Smooth muscle cell (in vitro differentiated cells): ENCODE data around the gene FAM120B. TPM values are rescaled to one million over a fixed set of nuclear protein-coding genes. Genes with fewer than 3 reads are reported as not detected.

Experiments used
- DNase-seq: peaks from one replicate; lab custom pipeline; 2025; ENCODE audit not compliant: unreplicated experiment; lab: John Stamatoyannopoulos, UW
- H2AFZ ChIP-seq: fragments of 200-600 bp; sonication (generic); 2 replicates; pipeline ENCODE4 v1.6.0; 2016; ENCODE audit warnings: antibody characterized with exemption, low read depth, mild to moderate bottlenecking
- H3F3A ChIP-seq: fragments of 200-600 bp; sonication (generic); 2 replicates; pipeline ENCODE4 v1.6.0; 2017; ENCODE audit warnings: antibody characterized with exemption, low read depth
- H3K27ac ChIP-seq: fragments of 200-600 bp; sonication (generic); 2 replicates; pipeline ENCODE4 v1.5.1; 2016; ENCODE audit warnings: low read depth, mild to moderate bottlenecking
- H3K27me3 ChIP-seq: fragments of 200-600 bp; sonication (generic); 2 replicates; pipeline ENCODE4 v1.6.1; 2016; ENCODE audit warnings: low read depth, mild to moderate bottlenecking
- H3K36me3 ChIP-seq: fragments of 200-600 bp; sonication (generic); 2 replicates; pipeline ENCODE4 v1.5.1; 2016; ENCODE audit warnings: low read depth
- H3K4me1 ChIP-seq: fragments of 200-600 bp; sonication (generic); 2 replicates; pipeline ENCODE4 v1.5.1; 2016; ENCODE audit warnings: low read depth
- H3K4me2 ChIP-seq: fragments of 200-600 bp; sonication (generic); 2 replicates; pipeline ENCODE4 v1.6.0; 2016; ENCODE audit warnings: mild to moderate bottlenecking
- H3K4me3 ChIP-seq: fragments of 200-600 bp; sonication (generic); 2 replicates; pipeline ENCODE4 v1.5.1; 2016; ENCODE audit warnings: mild to moderate bottlenecking
- H3K79me2 ChIP-seq: fragments of 200-600 bp; sonication (generic); 2 replicates; pipeline ENCODE4 v1.6.0; 2016; ENCODE audit warnings: low read depth, mild to moderate bottlenecking
- H3K9ac ChIP-seq: fragments of 200-600 bp; sonication (generic); 2 replicates; pipeline ENCODE4 v1.6.0; 2016; ENCODE audit warnings: low read depth
- H3K9me3 ChIP-seq: fragments of 200-600 bp; sonication (generic); replicated peaks from 2 replicates; pipeline ENCODE4 v1.5.1; 2016; ENCODE audit warnings: low read depth
- H4K20me1 ChIP-seq: fragments of 200-600 bp; sonication (generic); 2 replicates; pipeline ENCODE4 v1.6.0; 2016; ENCODE audit warnings: low read depth
- WGBS: methylation state at CpG from one replicate; pipeline ENCODE4 v1.1.7; 2016; ENCODE audit warnings: low lambda C conversion rate; 5-methylcytosine and 5-hydroxymethylcytosine counted together
- microRNA-seq: library from miRNA; unstranded; fragments of <30 nt; microRNA quantifications from one replicate; pipeline ENCODE4, GENCODE V29; 2016; ENCODE audit warnings: borderline number of aligned reads
- polyA plus RNA-seq: library from polyadenylated mRNA; unstranded; fragments of >200 nt; fragmentation: Nextera tagmentation; extraction: Ambion mirVana; gene quantifications from 2 replicates; pipeline ENCODE4 v1.2.1, GENCODE V29; 2016
- small RNA-seq: library from RNA; depleted of rRNA; stranded (forward); fragments of <200 nt; gene quantifications from one replicate; pipeline ENCODE3, GENCODE V24; 2014
- total RNA-seq: library from RNA; depleted of rRNA; stranded (reverse); fragments of >200 nt; gene quantifications from 2 replicates; pipeline ENCODE4 v1.2.3, GENCODE V29; 2014
- TF ChIP-seq, protein P1 (sequence below): fragments of 200-600 bp; sonication (generic); IDR thresholded peaks from 2 replicates; pipeline ENCODE4 v1.5.1; 2017; ENCODE audit warnings: borderline replicate concordance, mild to moderate bottlenecking, antibody characterized with exemption; ENCODE audit not compliant: insufficient read depth, poor library complexity, severe bottlenecking

Gene FAM120B
- total and polyA plus RNA-seq, 2 experiments from 2014 or later, result 17.8 to 26.3 TPM

DNA sequence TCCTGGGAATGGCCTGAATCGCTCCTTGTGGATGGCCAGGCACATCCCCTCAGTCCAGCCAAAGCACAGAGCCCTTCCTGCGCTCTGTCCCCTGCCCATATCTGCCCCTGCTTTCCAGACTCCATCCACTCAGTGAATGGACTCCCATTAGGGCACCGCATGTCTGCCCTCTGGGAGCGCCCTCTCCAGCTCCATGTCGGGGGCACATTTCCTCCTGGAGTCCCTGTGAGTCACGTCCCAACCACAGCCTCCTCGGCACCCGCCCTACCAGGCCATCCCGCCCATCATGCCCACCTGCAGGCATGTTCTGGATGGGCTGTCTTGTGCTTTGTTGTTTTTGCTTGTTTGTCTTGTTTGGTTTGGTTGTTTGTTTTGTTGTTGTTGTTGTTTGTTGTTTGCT is 149.8 kb downstream of the FAM120B start:
- H3K4me1 ChIP-seq, result no peaks in the 10 kb centered on the region
- H3K27me3 ChIP-seq, result peaks cover 22% of the 10 kb centered on the region
- H2AFZ ChIP-seq, result no peak overlapping the region
- H4K20me1 ChIP-seq, result no peaks in the 10 kb centered on the region
- no peak for DNase-seq
- H3K36me3 ChIP-seq, result no peaks in the 10 kb centered on the region
- TF ChIP-seq, protein P1, sequence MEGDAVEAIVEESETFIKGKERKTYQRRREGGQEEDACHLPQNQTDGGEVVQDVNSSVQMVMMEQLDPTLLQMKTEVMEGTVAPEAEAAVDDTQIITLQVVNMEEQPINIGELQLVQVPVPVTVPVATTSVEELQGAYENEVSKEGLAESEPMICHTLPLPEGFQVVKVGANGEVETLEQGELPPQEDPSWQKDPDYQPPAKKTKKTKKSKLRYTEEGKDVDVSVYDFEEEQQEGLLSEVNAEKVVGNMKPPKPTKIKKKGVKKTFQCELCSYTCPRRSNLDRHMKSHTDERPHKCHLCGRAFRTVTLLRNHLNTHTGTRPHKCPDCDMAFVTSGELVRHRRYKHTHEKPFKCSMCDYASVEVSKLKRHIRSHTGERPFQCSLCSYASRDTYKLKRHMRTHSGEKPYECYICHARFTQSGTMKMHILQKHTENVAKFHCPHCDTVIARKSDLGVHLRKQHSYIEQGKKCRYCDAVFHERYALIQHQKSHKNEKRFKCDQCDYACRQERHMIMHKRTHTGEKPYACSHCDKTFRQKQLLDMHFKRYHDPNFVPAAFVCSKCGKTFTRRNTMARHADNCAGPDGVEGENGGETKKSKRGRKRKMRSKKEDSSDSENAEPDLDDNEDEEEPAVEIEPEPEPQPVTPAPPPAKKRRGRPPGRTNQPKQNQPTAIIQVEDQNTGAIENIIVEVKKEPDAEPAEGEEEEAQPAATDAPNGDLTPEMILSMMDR, result no peak
- H3K9me3 ChIP-seq, result no peaks in the 10 kb centered on the region
- no peaks in the 10 kb centered on the region for H3F3A ChIP-seq
- no peak overlapping the region for H3K4me3 ChIP-seq
- H3K4me2 ChIP-seq, result no peak overlapping the region
- H3K9ac ChIP-seq, result no peak overlapping the region
- WGBS, result 82% methylated on average over 9 of the region's 9 CpGs
- H3K79me2 ChIP-seq, result no peaks in the 10 kb centered on the region
- no peak overlapping the region for H3K27ac ChIP-seq

Small RNA genes lying within 50 kb of the gene (microRNA-seq; reads per million reads assigned to microRNA genes)
- gene MIR4644, result not detected

Small RNA genes lying within 50 kb of the gene (small RNA-seq; reads per million reads assigned to genes)
- gene MIR4644, result not detected

Other genes with a start within 250 kb of the FAM120B start
- 0.27 and 0.36 TPM in 2 replicates for gene DLL1, start 15.7 kb upstream of the FAM120B start, total RNA-seq
- gene DLL1, start 15.7 kb upstream of the FAM120B start, polyA plus RNA-seq, result 0.70 and 0.99 TPM in 2 replicates
- gene PSMB1, start 246.5 kb downstream of the FAM120B start, total RNA-seq, result 233 and 281 TPM in 2 replicates
- 464 and 484 TPM in 2 replicates for gene PSMB1, start 246.5 kb downstream of the FAM120B start, polyA plus RNA-seq
- gene TBP, start 247.6 kb downstream of the FAM120B start, total RNA-seq, result 19.9 and 30.1 TPM in 2 replicates
- 25.6 and 26.4 TPM in 2 replicates for gene TBP, start 247.6 kb downstream of the FAM120B start, polyA plus RNA-seq